Stimulated activated CD4-positive, alpha-beta T cell treated with anti-CD3 and anti-CD28 coated beads, Interleukin-15, amount 100 ng/mL, for 24 hours (primary cell): ENCODE measurements around the gene ZBTB42.

ENCODE experiments used
- DNase-seq: peaks from one replicate; pipeline ENCODE4 v3.0.0-alpha.2; 2020

Gene ZBTB42

DNA sequence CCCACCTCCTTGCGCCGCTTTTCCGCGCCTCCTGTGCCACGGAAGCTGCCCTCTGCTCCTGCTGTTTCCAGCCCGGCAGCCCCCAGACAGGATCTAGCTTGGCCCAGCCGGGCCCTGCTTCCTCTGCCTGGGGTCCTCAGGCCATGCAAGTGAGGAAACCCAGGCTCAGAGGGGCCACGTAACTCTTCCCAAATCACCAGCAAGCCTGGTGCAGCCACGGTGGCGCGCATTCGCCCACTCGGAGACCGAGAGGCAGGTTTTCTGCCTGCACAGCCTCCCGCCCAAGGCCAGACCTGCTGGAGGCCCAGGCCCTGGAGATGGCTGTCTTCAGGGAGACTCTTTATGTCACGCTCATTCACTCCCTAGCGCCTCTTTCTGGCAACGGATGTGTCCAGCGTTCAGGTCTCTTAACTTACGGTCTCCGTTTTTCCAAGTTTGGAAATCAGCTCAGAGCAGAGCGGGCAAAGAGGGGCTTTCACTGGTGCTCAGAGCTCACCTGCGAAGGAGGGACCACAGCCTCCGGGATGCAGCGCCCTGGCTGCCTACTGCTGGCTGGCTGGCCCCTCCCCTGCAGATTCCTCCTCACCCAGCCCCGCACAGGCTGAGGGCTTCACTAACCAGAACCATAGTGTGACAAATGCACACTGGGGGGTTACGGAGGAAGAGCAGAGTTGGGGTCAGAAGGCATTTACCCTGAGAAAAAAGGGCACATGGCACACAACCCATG is 43.6 kb downstream of the ZBTB42 start:
- no peak for DNase-seq

DNA sequence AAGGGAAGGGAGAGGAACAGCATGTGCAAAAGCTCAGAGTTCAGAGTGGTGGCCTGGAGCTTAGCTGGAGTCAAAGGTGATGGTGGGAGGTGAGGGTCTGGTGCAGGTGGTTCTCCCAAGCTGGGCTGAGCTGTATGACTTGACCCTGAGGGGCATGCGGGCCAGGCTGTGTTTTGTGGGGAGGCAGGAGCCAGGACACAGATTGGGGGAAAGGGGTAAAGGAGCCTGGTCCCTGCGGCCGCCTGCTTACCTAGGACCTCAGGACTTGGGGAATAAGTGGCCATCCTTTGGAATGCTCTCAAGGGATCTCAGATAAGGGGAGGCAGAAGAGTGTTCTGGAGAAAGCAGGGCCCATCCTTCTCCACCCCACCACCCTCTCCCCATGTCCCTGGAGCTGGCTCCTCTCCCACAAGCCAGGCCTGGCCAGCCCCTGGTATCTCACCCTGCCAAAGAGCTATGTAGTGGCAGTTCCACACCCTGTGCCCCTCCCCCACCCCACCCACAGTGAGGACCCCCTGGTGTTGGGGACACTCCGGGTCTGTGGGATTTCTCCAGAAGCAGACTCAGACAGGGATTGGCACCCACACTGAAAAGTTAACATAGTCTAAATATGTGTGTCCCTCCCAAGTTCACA is 44.2 kb downstream of the ZBTB42 start:
- no peak for DNase-seq

DNA sequence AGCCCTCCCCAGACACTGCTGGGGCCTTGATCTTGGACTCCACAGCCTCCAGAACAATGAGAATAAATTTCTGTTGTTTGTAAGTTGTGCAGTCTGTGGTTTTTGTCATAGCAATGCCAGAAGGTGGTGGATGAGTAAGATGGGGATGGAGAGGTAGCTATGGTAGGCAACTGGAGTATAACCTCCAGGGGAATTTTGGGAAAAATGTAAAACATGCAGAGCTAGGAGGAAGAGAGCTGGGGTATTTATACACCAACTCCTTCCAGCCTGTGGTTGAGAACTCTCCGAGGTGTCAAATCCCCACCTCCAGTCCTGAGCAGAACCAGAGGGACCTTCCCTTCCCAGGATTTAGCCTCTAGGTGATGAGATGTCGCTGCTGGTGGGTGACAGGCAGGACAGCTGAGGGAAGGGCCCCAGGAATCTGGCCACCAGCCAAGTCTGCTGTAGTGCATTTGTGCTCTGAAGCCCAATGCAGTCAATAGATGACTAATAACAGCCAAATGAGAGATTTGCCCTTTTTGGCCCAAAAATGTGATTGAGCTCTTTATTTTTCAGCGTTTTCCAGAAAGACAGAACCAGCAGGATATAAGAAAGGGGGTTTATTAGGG is 45.0 kb downstream of the ZBTB42 start:
- DNase-seq: no peak

- no peak for DNase-seq
These were observed 51.4 kb downstream of the ZBTB42 start for GRCh38 chr14:104852280-104852663.
